H1 (cell line): ENCODE data around the gene RASSF10. TPM values are rescaled to one million over a fixed set of nuclear protein-coding genes. Genes with fewer than 3 reads are reported as not detected.

Experiments used
- BCL11A ChIP-seq, 2 experiments: IDR thresholded peaks; one replicate each; pipeline ENCODE4 v1.6.1; 2011; ENCODE audit warnings: low read depth in 2 of 2, low read length in 2 of 2, mild to moderate bottlenecking in 2 of 2
- BRCA1 ChIP-seq: IDR thresholded peaks from 2 replicates; pipeline ENCODE4 v1.6.1; 2012; ENCODE audit warnings: low read depth, low read length, improper control_type of control experiment
- CHD7 ChIP-seq: fragments of 300-600 bp; sonication (generic); IDR thresholded peaks from 2 replicates; pipeline ENCODE4 v1.7.1; 2012; ENCODE audit warnings: low read length, moderate library complexity, mild to moderate bottlenecking, inconsistent platforms; ENCODE audit not compliant: insufficient replicate concordance
- E2F6 ChIP-seq: IDR thresholded peaks from 2 replicates; pipeline ENCODE4 v1.6.1; 2012; ENCODE audit warnings: inconsistent platforms
- EGR1 ChIP-seq: IDR thresholded peaks from 2 replicates; pipeline ENCODE4 v1.6.1; 2011; ENCODE audit warnings: low read depth, low read length, borderline replicate concordance
- KDM5A ChIP-seq: fragments of 200-600 bp; IDR thresholded peaks from 2 replicates; pipeline ENCODE4 v1.7.1; 2012; ENCODE audit warnings: mild to moderate bottlenecking, low read length, inconsistent platforms, mixed read lengths
- NRF1 ChIP-seq: IDR thresholded peaks from 2 replicates; pipeline ENCODE4 v1.6.1; 2011; ENCODE audit warnings: mild to moderate bottlenecking, low read depth, low read length, improper control_type of control experiment
- POLR2AphosphoS5 ChIP-seq: IDR thresholded peaks from 2 replicates; pipeline ENCODE4 v1.6.1; 2011; ENCODE audit warnings: low read depth, low read length
- RAD21 ChIP-seq, 2 experiments: IDR thresholded peaks in 1 of 2; conservative IDR thresholded peaks in 1 of 2; 2 replicates each; pipeline ENCODE4 v1.6.1; 2011; ENCODE audit warnings: low read depth in 2 of 2, low read length in 2 of 2, improper control_type of control experiment in 1 of 2, inconsistent platforms in 1 of 2, mild to moderate bottlenecking in 1 of 2, moderate library complexity in 1 of 2
- USF2 ChIP-seq: IDR thresholded peaks from 2 replicates; pipeline ENCODE4 v1.6.1; 2011; ENCODE audit warnings: low read length, improper control_type of control experiment
- polyA plus RNA-seq, 7 experiments: library from polyadenylated mRNA; depleted of rRNA in 3 of 7; stranded (reverse) in 5 of 7; unstranded in 2 of 7; fragments of >200 nt in 5 of 7; fragments of 200-250 nt in 2 of 7; gene quantifications; 1 replicate in 5 of 7; 2 replicates in 1 of 7; 4 replicates in 1 of 7; pipeline versions ENCODE4 v1.2.1 to v1.2.3, GENCODE V29; 2011 to 2013; ENCODE audit warnings: missing spikeins in 2 of 7, mixed read lengths in 2 of 7
- total RNA-seq: library from RNA; stranded (reverse); fragmentation: NEBNext Ultra II Directional; extraction: Animal tissue kit (Norgen Biotek cat#: 25700); gene quantifications from 2 replicates; pipeline ENCODE4 v1.2.1, GENCODE V29; 2021

Gene RASSF10
- total and polyA plus RNA-seq, 2 of the 8 experiments (the other 6 are each of a cell fraction or from before 2014, with no cell fraction given), result 0.51 to 1.8 TPM

- TF ChIP-seq CHD7 (no peak), NRF1 (no peak), BCL11A (IDR thresholded peaks at IDR 0.05; ENCODE audit: low read depth in 2 of 2, low read length in 2 of 2) (no peak), E2F6 (no peak), POLR2AphosphoS5 (no peak), USF2 (no peak), BRCA1 (no peak), EGR1 (no peak), RAD21 (IDR thresholded peaks at IDR 0.05 in 1 of 2, conservative IDR thresholded peaks at IDR 0.05 in 1 of 2; ENCODE audit: low read depth in 2 of 2, low read length in 2 of 2) (no peak), KDM5A (no peak)
These were observed 20.8 kb downstream of the RASSF10 start (continued) for GRCh38 chr11:13029872-13030271.
